Omental fat pad (tissue), 4 donors: Measurements from ENCODE around the gene MAN1C1. TPM values are rescaled to one million over a fixed set of nuclear protein-coding genes. Genes with fewer than 3 reads are reported as not detected.

Source experiments
- ATAC-seq: fragments of 150-250 bp; one replicate; pipeline ENCODE4 v1.9.1; 2016; ENCODE audit warnings: mild to moderate bottlenecking, moderate library complexity; ENCODE audit not compliant: low FRiP score
- DNase-seq: peaks from one replicate; pipeline ENCODE4 v3.0.0-alpha.2; 2019; ENCODE audit warnings: low spot score
- total RNA-seq, 4 donors: library from RNA; depleted of rRNA; stranded (reverse); fragments of >200 nt; gene quantifications; one replicate each; pipeline ENCODE4 v1.1.0, GENCODE V29; 2016
- TF ChIP-seq, protein P1 (sequence below), 3 donors: fragments of 450-650 bp; IDR thresholded peaks; one replicate each; pipeline ENCODE4 v1.5.1; 2016 to 2017; ENCODE audit warnings: antibody characterized with exemption in 3 of 3, mild to moderate bottlenecking in 3 of 3, moderate library complexity in 2 of 3

MAN1C1 gene
- total RNA-seq, 4 donors from 2014 or later, result 21.0 to 47.4 (median 24.4) TPM

DNA sequence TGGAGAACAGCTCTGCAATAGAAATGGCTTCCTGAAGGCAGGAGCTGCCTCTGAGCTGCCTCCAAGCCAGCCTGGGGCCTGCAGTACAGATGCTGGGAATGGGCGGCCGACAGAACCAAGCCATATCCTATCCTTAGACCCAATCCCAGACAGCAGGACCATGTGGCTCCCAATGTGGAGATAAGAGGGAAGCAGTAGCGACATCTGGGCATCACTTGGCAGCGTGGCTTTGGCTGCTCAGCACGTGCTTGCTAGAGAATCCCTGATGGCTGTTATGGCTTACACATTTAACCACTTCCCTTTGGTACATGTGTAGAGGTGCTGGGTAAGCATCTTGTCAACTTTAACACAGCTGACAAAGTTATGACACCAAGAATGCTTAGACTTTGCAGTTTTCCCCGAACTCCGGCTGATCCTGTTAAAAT, 87.7 kb downstream of the MAN1C1 start:
- TF ChIP-seq, protein P1, sequence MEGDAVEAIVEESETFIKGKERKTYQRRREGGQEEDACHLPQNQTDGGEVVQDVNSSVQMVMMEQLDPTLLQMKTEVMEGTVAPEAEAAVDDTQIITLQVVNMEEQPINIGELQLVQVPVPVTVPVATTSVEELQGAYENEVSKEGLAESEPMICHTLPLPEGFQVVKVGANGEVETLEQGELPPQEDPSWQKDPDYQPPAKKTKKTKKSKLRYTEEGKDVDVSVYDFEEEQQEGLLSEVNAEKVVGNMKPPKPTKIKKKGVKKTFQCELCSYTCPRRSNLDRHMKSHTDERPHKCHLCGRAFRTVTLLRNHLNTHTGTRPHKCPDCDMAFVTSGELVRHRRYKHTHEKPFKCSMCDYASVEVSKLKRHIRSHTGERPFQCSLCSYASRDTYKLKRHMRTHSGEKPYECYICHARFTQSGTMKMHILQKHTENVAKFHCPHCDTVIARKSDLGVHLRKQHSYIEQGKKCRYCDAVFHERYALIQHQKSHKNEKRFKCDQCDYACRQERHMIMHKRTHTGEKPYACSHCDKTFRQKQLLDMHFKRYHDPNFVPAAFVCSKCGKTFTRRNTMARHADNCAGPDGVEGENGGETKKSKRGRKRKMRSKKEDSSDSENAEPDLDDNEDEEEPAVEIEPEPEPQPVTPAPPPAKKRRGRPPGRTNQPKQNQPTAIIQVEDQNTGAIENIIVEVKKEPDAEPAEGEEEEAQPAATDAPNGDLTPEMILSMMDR (IDR thresholded peaks at IDR 0.05), result no peak
- DNase-seq (no peak), ATAC-seq (no peak)

DNA sequence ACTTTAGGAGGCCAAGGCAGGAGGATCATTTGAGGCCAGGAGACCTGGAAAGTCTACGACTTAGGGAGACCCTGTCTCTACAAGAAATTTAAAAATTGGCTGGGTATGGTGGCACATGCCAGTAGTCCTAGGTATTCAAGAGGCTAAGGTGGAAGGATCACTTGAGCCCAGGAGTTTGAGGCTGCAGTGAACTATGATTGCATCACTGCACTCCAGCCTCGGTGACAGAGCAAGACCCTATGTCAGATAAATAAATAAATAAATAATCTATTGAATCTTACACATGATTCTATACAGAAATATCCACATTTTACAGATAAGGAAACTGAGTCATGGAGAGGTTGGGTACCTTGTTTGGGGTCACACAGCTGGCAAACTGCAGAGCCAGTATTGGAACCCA, 89.1 kb downstream of the MAN1C1 start:
- TF ChIP-seq, protein P1 (IDR thresholded peaks at IDR 0.05), result no peak
- ATAC-seq, result no peak
- no peak for DNase-seq

DNA sequence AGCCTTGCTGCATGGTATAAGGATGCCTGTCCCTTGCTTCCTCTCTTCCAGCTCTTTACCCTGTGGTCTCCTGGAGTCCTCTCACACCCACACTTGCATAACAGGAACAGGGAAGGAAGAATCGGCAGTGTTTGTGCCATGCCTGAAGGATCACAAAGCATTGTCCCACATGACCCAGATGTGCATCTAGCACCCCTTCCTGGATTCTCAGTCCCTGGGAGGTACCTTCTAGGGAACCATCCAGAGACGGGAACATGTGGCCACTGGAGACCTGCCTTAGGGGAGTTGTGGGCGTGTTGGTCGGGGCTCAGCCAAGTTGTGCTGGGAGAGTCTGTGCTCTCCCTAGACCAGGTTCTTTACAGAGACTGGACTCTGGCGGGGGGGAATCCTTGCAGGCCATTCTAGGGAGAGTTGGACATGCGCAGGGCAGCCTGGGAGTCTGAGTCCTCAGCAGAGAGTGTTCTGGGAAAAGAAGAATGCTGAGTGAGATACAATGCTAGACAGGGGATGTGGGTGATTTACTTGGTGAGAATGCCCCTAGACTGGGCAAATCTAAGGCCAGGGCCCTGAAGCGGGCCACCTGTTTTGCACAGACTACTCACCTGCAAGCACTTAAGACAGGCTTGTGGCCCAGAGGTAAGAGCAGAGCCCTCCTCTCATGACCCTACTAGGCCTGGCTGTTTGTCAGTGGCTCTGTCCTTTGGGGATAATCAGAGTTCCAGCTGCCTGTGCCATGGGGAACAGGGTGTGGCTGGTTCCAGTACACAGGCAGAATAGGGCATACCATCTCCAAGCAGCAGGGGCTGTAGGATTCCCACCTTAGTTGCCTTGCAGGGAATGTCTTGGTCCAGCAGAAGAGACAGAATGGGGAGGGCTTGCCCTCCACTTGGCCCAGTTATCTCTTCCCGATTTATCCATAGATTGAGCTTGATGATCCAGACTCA, 89.8 kb downstream of the MAN1C1 start:
- ATAC-seq (no peak), DNase-seq (no peak)
- TF ChIP-seq, protein P1 (IDR thresholded peaks at IDR 0.05), result no peak

DNA sequence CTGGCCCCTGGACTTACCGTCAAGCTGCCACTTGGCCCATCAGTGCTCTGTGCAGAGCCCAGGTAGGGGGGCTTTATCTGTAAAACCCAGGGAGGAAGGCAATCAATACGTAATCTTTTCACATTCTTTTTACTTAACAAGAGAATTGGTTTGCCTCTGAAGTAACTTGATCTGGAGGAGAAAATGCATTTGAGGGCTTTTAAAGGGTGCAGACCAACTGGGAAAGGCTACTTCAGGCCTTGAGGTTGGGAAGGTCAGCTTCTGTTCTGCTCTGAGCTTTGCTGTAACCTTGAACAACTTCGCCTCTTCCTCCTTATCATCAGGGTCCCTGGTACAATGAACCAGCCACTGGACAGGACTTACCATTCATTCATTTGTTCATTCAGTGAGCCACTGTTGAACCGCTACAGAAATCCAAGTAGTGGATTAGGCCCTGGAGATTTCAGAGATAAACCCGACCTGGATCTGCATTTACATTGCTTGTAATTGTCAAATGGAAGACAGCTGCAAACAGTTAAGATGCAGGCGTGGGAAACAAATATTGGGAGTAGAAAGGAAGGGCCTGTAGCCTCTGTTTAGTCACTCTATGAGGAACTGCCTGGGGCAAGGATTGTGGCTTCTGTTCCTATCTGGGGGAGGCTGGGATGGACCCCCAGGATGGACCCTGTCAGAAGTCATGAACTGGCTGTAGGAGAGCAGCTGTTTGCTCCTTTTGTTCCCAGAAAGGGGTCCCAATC, 90.9 kb downstream of the MAN1C1 start:
- ATAC-seq (no peak), DNase-seq (no peak)
- TF ChIP-seq, protein P1 (IDR thresholded peaks at IDR 0.05), result no peak

DNA sequence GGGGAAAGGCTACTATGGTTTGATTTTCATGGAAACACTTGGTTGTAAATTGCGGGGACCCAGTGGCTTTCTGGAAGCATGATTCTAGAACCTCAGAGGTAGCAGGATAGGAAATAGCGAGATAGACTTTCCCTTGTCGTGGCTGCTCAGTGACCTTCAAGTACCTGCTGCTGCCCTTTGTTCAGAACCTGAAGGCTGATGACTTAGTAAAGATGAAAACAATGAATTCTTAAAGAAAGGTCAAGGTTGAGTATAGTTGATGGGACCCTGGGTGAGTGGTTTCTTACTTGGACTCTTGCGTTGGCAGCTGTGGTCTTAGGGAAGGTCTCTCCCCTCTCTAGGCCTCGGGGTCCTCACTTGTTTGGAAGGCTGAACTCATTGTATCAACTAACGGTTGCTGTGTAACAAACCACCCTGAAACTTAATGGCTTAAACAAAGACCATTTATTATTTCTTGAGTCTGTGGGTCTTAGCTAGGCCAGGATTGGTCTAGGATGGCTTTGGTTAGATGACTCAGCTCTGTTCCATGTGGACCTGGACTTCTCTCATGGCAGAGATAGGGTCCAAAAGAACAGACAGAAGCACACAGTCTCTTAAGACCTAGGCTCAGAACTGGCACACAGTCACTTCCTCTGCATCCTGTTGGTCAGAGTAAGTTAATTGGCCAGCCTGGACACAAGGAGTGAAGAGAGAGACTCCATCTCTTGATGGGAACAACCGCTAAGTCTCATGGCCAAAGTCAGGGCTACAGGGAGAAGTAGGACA, 94.2 kb downstream of the MAN1C1 start:
- DNase-seq, result no peak
- TF ChIP-seq, protein P1 (IDR thresholded peaks at IDR 0.05), result no peak
- ATAC-seq, result no peak

DNA sequence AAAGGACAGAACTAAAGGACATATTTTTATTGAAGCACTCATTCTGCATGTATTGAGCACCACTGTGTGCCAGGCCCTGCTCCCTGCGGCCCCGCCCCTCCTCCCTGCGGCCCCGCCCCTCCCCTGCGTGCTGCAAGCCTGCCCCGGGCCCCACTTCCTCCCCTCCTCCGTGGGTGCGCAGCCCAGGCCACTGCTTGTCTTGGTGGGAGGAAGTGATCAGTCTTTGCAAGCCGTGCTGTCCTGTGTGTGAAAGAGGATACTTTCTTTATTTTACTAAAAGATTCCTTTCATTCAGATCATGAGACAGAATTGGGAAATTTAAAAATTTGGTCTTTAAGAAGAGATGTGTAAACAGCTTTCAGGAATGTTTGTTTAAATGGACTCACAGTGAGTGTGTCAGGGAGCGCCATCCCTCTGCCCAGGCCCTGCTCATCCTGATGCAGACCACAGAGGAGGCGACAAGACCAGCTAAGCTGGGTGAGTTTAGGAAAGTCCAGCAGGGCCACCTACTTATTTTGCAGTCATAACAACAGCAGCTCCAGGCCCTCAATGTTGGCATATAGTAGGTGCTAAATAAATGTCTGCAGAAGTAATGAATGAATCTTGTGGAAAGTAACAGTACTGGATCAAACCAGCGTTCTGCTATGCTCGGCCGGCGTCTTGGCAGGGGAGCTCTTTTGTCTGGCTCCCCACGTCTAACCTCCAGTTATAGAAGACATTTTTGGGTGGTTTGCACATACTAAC, 95.1 kb downstream of the MAN1C1 start:
- ATAC-seq (no peak), DNase-seq (no peak)
- TF ChIP-seq, protein P1 (IDR thresholded peaks at IDR 0.05), result no peak
